Measurements from ENCODE around the gene OPRD1. TPM values are rescaled to one million over a fixed set of nuclear protein-coding genes. Genes with fewer than 3 reads are reported as not detected.
"Not testable (repeated sequence)": the region's sequence is repeated elsewhere in the genome, so short reads cannot be mapped to it uniquely, and the experiment has no call there.

OPRD1 gene
- total RNA-seq, 1 donor from 2014 or later = not detected

GRCh38 chr1:28800324-28800723 lies 11.6 kb upstream of the OPRD1 start:
- DNase-seq (ENCODE audit: low spot score) = no peak

DNA sequence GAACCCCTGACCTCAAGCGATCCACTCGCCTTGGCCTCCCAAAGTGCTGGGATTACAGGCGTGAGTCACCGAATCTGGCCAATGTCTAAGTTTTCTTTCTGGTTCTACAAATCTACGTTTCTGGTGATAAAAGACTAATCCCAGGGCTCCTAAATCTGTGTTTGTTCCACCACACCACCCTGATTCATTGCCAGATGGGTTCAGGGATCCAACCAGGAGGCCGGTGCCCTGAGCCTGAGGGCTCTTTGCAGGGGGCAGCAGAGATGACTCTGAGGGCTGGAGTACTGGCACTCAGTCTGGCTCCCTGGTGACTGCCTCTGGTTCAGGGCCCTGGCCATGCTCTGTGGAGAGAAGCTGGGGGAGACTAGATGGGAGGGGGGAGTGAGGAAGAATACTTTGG lies 10.5 kb upstream of the OPRD1 start:
- no peak for DNase-seq (ENCODE audit: low spot score)

DNA sequence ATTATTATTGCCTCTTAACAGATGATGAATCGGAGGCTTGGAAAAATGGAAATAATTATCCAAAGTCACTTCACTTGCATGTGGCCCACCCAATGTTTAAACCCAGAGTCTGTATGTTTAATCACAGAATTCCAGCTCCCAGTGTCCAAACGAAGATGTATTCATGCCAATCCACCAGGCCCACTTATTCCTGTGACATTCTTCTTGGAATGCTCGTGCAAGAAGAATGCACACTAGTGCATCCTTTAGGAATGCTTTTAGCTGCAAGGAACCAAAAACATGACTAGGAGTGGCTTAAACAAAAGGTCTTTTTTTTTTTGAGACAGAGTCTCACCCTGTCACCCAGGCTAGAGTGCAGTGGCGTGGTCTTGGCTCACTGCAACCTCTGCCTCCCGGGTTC lies 8.9 kb upstream of the OPRD1 start:
- no peak for DNase-seq (ENCODE audit: low spot score)

DNA sequence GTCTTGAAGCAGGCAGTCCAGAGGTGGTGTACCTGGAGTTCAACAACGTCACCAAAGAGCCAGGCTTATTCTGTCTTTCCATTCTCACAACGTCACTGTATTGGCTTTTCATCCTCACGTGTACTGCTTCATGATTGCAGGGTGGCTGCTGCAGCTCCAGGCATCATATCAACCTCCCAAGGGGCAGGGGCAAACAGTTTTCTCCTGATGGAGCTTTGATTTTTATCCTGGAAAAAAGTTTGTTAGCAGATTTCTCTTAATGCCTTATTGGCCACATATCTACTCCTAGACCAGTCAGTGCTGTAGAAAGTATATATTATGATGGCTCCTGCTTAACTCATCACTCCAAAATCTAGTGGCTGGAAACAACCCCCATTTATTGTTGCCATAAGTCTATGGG lies 8.3 kb upstream of the OPRD1 start:
- DNase-seq (ENCODE audit: low spot score) = no peak

DNA sequence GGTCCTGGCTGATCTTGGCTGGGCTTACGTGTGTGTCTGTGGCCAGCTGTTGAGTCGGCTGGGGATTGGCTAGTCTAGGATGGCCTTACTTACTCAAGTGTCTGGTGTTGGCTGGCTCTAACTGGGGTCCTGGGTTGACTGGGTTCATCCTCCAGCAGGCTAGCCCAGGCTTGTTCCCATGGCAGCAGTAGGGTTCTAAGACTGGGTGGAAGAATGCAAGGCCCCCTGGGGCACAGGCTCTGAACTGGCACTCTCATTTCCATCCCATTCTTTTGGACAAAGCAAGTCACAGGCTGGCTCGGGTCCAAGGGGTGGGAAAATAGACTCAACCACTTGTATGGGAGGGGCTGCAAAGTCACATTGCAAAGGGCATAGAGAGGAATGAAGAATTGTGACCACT lies 7.9 kb upstream of the OPRD1 start:
- DNase-seq (ENCODE audit: low spot score) = no peak

GRCh38 chr1:28807046-28807445 lies 4.9 kb upstream of the OPRD1 start:
- DNase-seq (ENCODE audit: low spot score) = no peak

- DNase-seq (ENCODE audit: low spot score) = no peak
Measured at GRCh38 chr1:28807986-28808385, 4.0 kb upstream of the OPRD1 start.

DNA sequence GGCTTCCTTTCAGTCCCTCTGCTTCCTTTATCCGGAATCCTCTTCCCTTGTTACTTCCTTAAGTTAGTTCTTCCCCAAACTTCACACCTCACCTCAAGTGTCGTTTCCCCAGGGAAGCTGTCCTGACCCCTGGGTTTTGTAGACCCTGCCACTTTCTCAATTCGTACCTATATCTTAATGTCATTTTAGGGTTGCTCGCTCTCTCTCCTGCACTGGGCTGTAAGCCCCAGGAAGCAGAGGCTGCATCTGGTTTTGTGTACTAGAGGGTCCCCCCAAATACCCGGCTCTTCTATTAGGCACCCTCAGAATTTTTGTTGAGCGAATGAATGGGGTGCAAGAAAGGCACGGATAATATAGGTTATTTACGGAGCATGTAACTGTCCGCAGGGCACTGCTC lies 603 bp upstream of the OPRD1 start:
- no peak for DNase-seq (ENCODE audit: low spot score)

- no peak for DNase-seq (ENCODE audit: low spot score)
Measured at GRCh38 chr1:28812669-28813468, 899 bp downstream of the OPRD1 start.

DNA sequence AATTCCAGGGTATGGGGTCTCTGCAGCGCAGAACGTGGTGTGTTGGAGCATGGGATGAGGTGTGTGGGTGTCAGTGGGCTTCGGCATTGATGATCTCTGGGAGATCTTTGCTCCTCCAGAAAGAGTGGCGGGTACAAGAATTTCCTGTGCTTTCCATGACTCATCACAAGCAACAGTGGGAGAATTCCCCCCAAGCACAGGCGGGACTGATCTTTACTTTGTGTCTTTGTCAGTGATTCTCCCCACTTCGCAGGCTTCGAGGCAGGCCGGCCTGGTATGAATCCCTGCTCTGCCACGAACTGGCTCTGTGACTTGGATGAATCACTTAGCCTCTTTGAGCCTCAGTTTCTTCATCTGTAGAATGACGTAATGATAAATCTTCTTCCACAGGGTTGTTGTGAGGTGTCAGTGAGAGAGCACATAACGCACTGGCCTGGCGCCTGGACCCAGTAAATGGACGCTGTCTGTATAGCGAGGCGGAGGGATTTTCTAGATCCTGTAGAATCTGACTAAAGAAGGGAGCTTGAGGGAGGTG lies 2.0 kb downstream of the OPRD1 start:
- no peak for DNase-seq (ENCODE audit: low spot score)

DNA sequence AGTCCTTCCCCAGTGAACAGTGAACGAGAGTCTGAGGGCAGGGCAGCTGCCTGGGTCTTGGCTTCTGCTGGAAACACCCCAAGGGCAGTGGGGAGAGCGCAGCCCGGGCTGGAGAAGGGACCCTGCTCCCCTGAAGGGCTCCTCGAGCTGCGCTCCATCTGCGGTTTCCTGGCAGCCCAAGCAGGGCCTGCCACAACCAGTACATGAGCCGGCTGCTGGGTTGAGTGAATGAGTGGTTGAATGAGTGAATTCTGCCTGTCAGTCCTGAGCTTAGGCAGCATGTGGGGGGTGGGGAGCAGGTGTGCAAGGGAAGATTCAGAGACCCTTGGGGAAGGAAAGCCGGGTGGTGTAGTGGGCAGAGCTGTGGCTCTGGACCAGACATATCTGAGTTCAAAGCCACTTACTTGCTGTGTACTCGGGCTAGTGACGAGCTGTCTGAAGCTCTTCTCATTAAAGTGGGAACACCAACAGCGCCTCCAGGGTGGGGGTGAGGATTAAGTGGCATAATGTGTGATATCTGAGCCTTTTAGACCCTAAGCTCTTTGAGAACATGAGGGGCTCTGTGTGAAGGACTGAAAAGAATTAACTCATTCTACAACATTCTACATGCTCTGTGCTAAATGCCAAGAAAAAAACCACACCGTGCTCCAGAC lies 3.7 kb downstream of the OPRD1 start:
- DNase-seq (ENCODE audit: low spot score) = no peak

DNA sequence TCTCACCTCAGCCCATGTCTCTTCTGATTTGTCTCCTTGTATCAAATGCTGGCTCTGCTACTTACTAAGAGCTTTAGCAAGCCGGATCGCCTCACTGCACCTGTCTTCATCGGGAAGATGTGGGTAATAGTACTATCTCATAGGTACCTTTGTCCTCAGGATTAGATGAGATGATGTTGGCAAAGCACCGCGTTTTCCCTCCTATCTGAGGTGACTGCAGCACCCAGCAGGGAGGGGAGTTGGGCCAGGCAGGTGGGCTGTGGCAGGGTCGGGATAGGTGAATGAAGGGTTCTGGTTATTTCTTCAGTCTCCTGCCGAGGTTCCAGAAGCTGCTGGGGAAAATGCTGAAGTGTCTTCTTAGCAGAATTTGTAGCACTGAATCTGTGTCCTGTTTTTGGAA lies 5.2 kb downstream of the OPRD1 start:
- DNase-seq (ENCODE audit: low spot score) = no peak

GRCh38 chr1:28819020-28819419 lies 7.0 kb downstream of the OPRD1 start:
- no peak for DNase-seq (ENCODE audit: low spot score)

DNA sequence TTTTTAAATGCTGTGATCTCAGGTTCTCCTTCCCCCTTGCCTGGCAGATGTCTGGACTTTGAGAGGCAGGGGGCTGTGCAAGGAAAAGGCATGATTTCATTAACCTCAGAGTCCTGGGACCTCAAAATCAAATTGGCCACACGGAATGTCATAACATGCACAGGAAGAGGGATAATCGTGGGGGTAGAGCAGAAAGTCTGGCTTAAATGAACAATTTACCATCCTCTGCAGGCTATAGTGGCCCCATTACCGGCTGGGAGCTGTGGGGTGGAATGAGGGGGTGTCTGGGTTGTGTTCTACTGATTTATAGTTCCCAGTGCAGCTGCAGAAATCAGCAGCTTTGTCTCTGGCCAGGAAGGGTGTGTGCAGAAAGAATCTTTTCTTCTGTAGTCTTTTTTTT lies 10.8 kb downstream of the OPRD1 start:
- DNase-seq (ENCODE audit: low spot score) = no peak

- not testable (repeated sequence) for DNase-seq (ENCODE audit: low spot score)
Measured at GRCh38 chr1:28824061-28824460, 12.1 kb downstream of the OPRD1 start.

GRCh38 chr1:28828227-28828858 lies 16.4 kb downstream of the OPRD1 start:
- DNase-seq (ENCODE audit: low spot score) = not testable (repeated sequence)

DNA sequence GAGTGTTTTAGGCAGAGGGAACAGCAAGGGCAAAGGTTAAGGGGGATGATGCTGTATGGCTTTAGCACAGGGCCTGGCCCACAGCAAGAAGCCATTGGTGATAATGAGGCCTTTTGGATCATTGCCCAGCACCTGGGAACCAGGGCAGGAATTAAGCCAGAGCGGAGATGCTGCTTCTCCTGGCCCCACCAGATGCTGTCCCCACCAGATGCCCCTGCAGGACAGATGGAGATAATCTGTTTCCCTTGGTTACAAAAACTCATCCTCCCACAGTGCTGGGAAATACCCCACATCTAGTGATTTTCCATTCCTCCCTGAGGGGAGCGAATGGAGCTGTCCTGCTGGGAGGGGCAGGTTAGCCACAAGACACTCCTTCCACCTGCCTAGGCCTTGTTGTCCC lies 18.8 kb downstream of the OPRD1 start:
- DNase-seq (ENCODE audit: low spot score) = no peak

GRCh38 chr1:28832966-28833365 lies 21.0 kb downstream of the OPRD1 start:
- DNase-seq (ENCODE audit: low spot score) = no peak

- no peak for DNase-seq (ENCODE audit: low spot score)
Measured at GRCh38 chr1:28833381-28833780, 21.4 kb downstream of the OPRD1 start.

DNA sequence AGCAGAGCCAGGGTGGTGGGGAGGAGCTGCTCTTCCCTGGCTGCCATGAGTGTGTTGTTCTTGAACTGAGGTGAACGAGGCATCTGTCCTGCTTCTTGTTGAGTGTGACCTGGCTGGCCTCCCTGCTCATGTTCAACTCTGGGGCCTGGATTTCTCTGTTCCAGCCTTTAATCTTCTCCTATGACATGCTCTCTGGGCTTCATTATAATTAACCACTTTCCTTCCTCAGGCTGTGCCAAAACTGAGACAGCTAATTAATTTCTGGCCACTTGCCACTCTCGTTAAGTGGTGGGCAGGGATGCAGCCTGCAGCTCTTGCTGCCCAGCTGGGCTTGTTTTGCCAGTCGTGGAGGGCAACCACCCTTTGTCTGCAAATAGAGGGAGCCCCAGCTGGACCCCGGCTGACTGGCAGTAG lies 23.3 kb downstream of the OPRD1 start:
- no peak for DNase-seq (ENCODE audit: low spot score)

DNA sequence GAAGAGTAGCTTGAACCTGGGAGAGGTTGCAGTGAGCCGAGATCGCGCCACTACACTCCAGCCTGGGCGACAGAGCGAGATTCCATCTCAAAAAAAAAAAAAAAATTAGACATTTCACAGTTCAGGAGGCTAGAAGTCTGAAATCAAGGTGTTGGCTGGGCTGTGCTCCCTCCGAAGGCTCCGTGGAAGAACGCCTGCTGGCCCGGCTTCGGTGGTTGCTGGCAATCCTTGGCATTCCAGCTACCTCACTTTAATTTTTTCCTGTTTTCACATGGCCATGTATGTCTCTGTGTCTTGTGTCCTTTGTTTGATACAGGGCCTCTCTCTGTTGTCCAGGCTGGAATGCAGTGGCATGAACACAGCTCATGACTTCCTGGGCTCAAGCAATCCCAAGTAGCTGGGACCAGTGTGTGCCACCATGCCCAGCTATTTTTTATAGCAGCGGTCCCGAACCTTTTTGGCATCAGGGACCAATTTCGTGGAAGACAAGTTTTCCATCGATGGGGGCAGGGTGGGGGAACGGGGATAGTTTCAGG lies 24.5 kb downstream of the OPRD1 start:
- DNase-seq (ENCODE audit: low spot score) = no peak

Measured in mesenteric fat pad (tissue), 1 donor.